ENCODE measurements around the gene GRK6.

GRCh38 chr5:177484902-177485549, 58.5 kb downstream of the GRK6 start:
- TF ChIP-seq POLR2A (IDR thresholded peaks at IDR 0.05) (no peak), CTCF (IDR thresholded peaks at IDR 0.05) (no peak)

All from heart left ventricle (tissue), 13 donors.